Measurements from ENCODE around the gene BABAM2. TPM values are rescaled to one million over a fixed set of nuclear protein-coding genes. Genes with fewer than 3 reads are reported as not detected.

Gene BABAM2
- polyA plus RNA-seq, 1 experiment, result 32.6 TPM

- no peaks in the 10 kb centered on the region for H3K27me3 ChIP-seq (ENCODE audit: control insufficient read depth, insufficient read depth, low read length)
- no peak for TF ChIP-seq CTCF (IDR thresholded peaks at IDR 0.05; ENCODE audit: insufficient read depth, low read depth, low read length)
- no peak for DNase-seq (ENCODE audit: low read depth)
- ChIA-PET CTCF (no interaction called here), POLR2A (interaction anchor here (0.6 kb wide), 1 partner anchor 33 kb away, joined by 3 read pairs; no protein-coding TSS in a partner anchor)
- no peak overlapping the region for H3K4me3 ChIP-seq (ENCODE audit: low read depth, low read length)
- H3K36me3 ChIP-seq (ENCODE audit: control insufficient read depth, insufficient read depth, low read length), result no peaks in the 10 kb centered on the region
These were observed 445.9 kb downstream of the BABAM2 start for GRCh38 chr2:28336264-28336980.

GRCh38 chr2:28336982-28337627 lies 446.6 kb downstream of the BABAM2 start:
- no peak for TF ChIP-seq CTCF (IDR thresholded peaks at IDR 0.05; ENCODE audit: insufficient read depth, low read depth, low read length)
- no peaks in the 10 kb centered on the region for H3K36me3 ChIP-seq (ENCODE audit: control insufficient read depth, insufficient read depth, low read length)
- no peak for DNase-seq (ENCODE audit: low read depth)
- no peak overlapping the region for H3K4me3 ChIP-seq (ENCODE audit: low read depth, low read length)
- CTCF ChIA-PET, result no interaction called here
- POLR2A ChIA-PET, result interaction anchor here (0.6 kb wide), 1 partner anchor 32 kb away, joined by 3 read pairs; no protein-coding TSS in a partner anchor
- H3K27me3 ChIP-seq (ENCODE audit: control insufficient read depth, insufficient read depth, low read length), result no peaks in the 10 kb centered on the region

GRCh38 chr2:28338046-28338817 lies 447.7 kb downstream of the BABAM2 start:
- TF ChIP-seq CTCF (IDR thresholded peaks at IDR 0.05; ENCODE audit: insufficient read depth, low read depth, low read length), result no peak
- POLR2A ChIA-PET, result no interaction called here
- CTCF ChIA-PET, result interaction anchor here (0.6 kb wide), 1 partner anchor 573 kb away, joined by 3 read pairs; no protein-coding TSS in a partner anchor
- H3K36me3 ChIP-seq (ENCODE audit: control insufficient read depth, insufficient read depth, low read length), result no peaks in the 10 kb centered on the region
- no peaks in the 10 kb centered on the region for H3K27me3 ChIP-seq (ENCODE audit: control insufficient read depth, insufficient read depth, low read length)
- peak; percentile 73 for DNase-seq (ENCODE audit: low read depth)
- no peak overlapping the region for H3K4me3 ChIP-seq (ENCODE audit: low read depth, low read length)

- no peaks in the 10 kb centered on the region for H3K27me3 ChIP-seq (ENCODE audit: control insufficient read depth, insufficient read depth, low read length)
- no peak overlapping the region for H3K4me3 ChIP-seq (ENCODE audit: low read depth, low read length)
- no peak for DNase-seq (ENCODE audit: low read depth)
- CTCF ChIA-PET, result interaction anchor here (0.6 kb wide), 1 partner anchor 574 kb away, joined by 3 read pairs; no protein-coding TSS in a partner anchor
- H3K36me3 ChIP-seq (ENCODE audit: control insufficient read depth, insufficient read depth, low read length), result no peaks in the 10 kb centered on the region
- no peak for TF ChIP-seq CTCF (IDR thresholded peaks at IDR 0.05; ENCODE audit: insufficient read depth, low read depth, low read length)
- POLR2A ChIA-PET, result no interaction called here
These were observed 448.3 kb downstream of the BABAM2 start for GRCh38 chr2:28338831-28339321.

All from BJ (cell line).